ENCODE results near the gene S100A16.
"Not testable (repeated sequence)": the region's sequence is repeated elsewhere in the genome, so short reads cannot be mapped to it uniquely, and the experiment has no call there.

The S100A16 gene

GRCh38 chr1:153643816-153644215, 30.9 kb upstream of the S100A16 start:
- DNase-seq (ENCODE audit: low spot score) = no peak
- TF ChIP-seq, protein P1, sequence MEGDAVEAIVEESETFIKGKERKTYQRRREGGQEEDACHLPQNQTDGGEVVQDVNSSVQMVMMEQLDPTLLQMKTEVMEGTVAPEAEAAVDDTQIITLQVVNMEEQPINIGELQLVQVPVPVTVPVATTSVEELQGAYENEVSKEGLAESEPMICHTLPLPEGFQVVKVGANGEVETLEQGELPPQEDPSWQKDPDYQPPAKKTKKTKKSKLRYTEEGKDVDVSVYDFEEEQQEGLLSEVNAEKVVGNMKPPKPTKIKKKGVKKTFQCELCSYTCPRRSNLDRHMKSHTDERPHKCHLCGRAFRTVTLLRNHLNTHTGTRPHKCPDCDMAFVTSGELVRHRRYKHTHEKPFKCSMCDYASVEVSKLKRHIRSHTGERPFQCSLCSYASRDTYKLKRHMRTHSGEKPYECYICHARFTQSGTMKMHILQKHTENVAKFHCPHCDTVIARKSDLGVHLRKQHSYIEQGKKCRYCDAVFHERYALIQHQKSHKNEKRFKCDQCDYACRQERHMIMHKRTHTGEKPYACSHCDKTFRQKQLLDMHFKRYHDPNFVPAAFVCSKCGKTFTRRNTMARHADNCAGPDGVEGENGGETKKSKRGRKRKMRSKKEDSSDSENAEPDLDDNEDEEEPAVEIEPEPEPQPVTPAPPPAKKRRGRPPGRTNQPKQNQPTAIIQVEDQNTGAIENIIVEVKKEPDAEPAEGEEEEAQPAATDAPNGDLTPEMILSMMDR (IDR thresholded peaks at IDR 0.05; ENCODE audit: extremely low read depth, missing control alignments) = no peak

GRCh38 chr1:153643100-153643499, 30.2 kb upstream of the S100A16 start:
- DNase-seq (ENCODE audit: low spot score) = no peak
- TF ChIP-seq, protein P1 (IDR thresholded peaks at IDR 0.05; ENCODE audit: extremely low read depth, missing control alignments) = no peak

- no peak for DNase-seq (ENCODE audit: low spot score)
- TF ChIP-seq, protein P1 (IDR thresholded peaks at IDR 0.05; ENCODE audit: extremely low read depth, missing control alignments) = no peak
Measured at GRCh38 chr1:153642161-153642560, 29.2 kb upstream of the S100A16 start.

DNA sequence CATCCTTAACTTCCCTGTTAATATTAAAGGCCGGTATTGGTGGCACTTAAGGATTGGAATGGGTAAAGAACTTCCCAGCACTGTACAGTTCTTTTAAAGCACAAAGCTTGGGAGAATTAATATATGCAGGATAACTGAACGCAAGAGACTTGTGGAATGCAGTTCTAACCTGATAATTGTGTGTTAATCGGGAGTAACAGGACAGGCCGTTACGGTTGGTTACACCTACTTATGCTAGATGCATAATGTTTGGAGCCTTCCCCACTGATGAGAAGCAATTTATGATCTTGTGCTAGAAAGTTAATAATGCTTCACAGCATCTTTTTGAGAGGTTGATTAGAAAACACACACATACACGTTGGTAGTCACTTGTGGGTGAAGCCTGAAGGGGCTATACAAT, 27.9 kb upstream of the S100A16 start:
- TF ChIP-seq, protein P1 (IDR thresholded peaks at IDR 0.05; ENCODE audit: extremely low read depth, missing control alignments) = no peak
- DNase-seq (ENCODE audit: low spot score) = no peak

DNA sequence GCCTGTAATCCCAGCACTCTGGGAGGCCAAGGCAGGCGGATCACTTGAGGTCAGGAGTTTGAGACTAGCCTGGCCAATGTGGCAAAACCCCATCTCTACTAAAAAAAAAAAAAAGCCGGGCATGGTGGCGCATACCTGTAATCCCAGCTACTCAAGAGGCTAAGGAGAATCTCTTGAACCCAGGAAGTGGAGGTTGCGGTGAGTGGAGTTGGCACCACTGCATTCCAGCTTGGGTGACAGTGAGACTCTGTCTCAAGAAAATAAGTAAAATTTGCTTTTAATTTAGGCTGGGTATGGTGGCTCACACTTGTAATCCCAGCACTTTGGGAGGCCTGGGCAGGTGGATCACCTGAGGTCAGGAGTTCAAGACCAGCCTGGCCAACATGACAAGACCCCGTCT, 27.3 kb upstream of the S100A16 start:
- not testable (repeated sequence) for DNase-seq (ENCODE audit: low spot score)

- TF ChIP-seq, protein P1 (IDR thresholded peaks at IDR 0.05; ENCODE audit: extremely low read depth, missing control alignments) = no peak
- no peak for DNase-seq (ENCODE audit: low spot score)
Measured at GRCh38 chr1:153639280-153639679, 26.3 kb upstream of the S100A16 start.

DNA sequence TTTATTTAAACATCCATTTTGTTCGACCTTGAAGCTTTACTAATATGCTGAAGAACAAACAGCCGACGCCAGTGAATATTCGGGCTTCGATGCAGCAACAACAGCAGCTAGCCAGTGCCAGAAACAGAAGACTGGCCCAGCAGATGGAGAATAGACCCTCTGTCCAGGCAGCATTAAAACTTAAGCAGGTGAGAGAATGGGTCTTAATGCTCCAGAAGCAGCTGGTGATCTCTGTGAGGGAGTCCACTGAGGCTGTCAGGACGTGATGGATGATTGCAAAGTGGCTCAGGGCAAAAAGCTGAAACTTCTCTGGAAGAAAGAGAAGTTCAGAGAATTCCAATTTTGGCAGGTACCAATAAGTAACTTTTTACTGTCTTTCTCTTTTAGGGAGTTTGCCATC, 25.3 kb upstream of the S100A16 start:
- DNase-seq (ENCODE audit: low spot score) = no peak
- TF ChIP-seq, protein P1 (IDR thresholded peaks at IDR 0.05; ENCODE audit: extremely low read depth, missing control alignments) = no peak

DNA sequence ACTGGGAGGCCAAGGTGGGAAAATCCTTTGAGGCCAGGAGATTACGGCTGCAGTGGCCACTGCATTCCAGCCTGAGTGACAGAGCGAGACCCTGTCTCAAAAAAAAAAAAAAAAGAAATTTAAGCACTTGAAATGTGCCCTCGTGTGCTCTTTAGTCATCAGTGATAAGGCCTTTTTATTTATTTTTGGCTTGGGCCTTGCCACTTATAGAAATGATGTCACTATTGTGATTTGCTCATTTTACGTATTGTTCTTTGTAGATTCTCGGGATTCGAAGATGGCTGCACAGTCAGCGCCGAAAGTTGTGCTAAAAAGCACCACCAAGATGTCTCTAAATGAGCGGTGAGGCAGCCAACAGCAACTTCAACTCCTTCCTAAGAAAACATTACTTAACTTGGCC, 23.4 kb upstream of the S100A16 start:
- TF ChIP-seq, protein P1 (IDR thresholded peaks at IDR 0.05; ENCODE audit: extremely low read depth, missing control alignments) = no peak
- no peak for DNase-seq (ENCODE audit: low spot score)
